H9 (cell line): ENCODE data around the gene DNAH8. TPM values are rescaled to one million over a fixed set of nuclear protein-coding genes. Genes with fewer than 3 reads are reported as not detected.

Source experiments
- DNase-seq: peaks from one replicate; pipeline ENCODE4 v3.0.0-alpha.2; 2017
- H2AFZ ChIP-seq: one replicate; pipeline ENCODE4 v1.6.1; 2013; ENCODE audit warnings: mild to moderate bottlenecking, low read length, control low read depth, moderate library complexity
- H2AK5ac ChIP-seq: 2 replicates; pipeline ENCODE4 v1.6.1; 2013; ENCODE audit warnings: low read length, control low read depth, mixed read lengths; ENCODE audit not compliant: insufficient read length
- H2BK120ac ChIP-seq: one replicate; pipeline ENCODE4 v1.6.1; 2013; ENCODE audit warnings: low read depth, mild to moderate bottlenecking, low read length, control low read depth, inconsistent platforms; ENCODE audit not compliant: poor library complexity, severe bottlenecking
- H2BK12ac ChIP-seq: 2 replicates; pipeline ENCODE4 v1.6.1; 2013; ENCODE audit warnings: low read length, control low read depth, mixed read lengths, low read depth; ENCODE audit not compliant: insufficient read length
- H2BK15ac ChIP-seq: 2 replicates; pipeline ENCODE4 v1.6.1; 2013; ENCODE audit warnings: low read depth, low read length, control low read depth
- H2BK20ac ChIP-seq: one replicate; pipeline ENCODE4 v1.6.1; 2013; ENCODE audit warnings: low read depth, mild to moderate bottlenecking, low read length, control low read depth, inconsistent platforms; ENCODE audit not compliant: poor library complexity, severe bottlenecking
- H2BK5ac ChIP-seq: 2 replicates; pipeline ENCODE4 v1.6.1; 2013; ENCODE audit warnings: low read length, control low read depth, mixed read lengths; ENCODE audit not compliant: insufficient read length
- H3K14ac ChIP-seq: 2 replicates; pipeline ENCODE4 v1.6.1; 2013; ENCODE audit warnings: low read length, control low read depth; ENCODE audit not compliant: insufficient read depth
- H3K18ac ChIP-seq: 2 replicates; pipeline ENCODE4 v1.6.1; 2013; ENCODE audit warnings: low read depth, mild to moderate bottlenecking, mixed read lengths, low read length, control low read depth; ENCODE audit not compliant: insufficient read length
- H3K23ac ChIP-seq: 2 replicates; pipeline ENCODE4 v1.6.1; 2013; ENCODE audit warnings: low read length, control low read depth, mixed read lengths, low read depth; ENCODE audit not compliant: insufficient read length
- H3K23me2 ChIP-seq: 2 replicates; pipeline ENCODE4 v1.6.1; 2013; ENCODE audit warnings: low read depth, mild to moderate bottlenecking, mixed read lengths, low read length, control low read depth; ENCODE audit not compliant: insufficient read length, poor library complexity, severe bottlenecking
- H3K27ac ChIP-seq: 2 replicates; pipeline ENCODE4 v1.5.1; 2013; ENCODE audit warnings: low read length, control low read depth, mixed read lengths, low read depth; ENCODE audit not compliant: insufficient read length
- H3K27me3 ChIP-seq: 2 replicates; pipeline ENCODE4 v1.6.1; 2013; ENCODE audit warnings: low read length, control low read depth, inconsistent platforms; ENCODE audit not compliant: insufficient read depth
- H3K4ac ChIP-seq: 2 replicates; pipeline ENCODE4 v1.6.1; 2013; ENCODE audit warnings: low read depth, mild to moderate bottlenecking, control low read depth, inconsistent platforms, low read length, moderate library complexity
- H3K4me1 ChIP-seq: 2 replicates; pipeline ENCODE4 v1.6.1; 2013; ENCODE audit warnings: low read length, control low read depth, inconsistent platforms; ENCODE audit not compliant: insufficient read depth
- H3K4me2 ChIP-seq: 2 replicates; pipeline ENCODE4 v1.6.1; 2013; ENCODE audit warnings: low read length, control low read depth, mixed read lengths; ENCODE audit not compliant: insufficient read length, insufficient read depth
- H3K56ac ChIP-seq: 2 replicates; pipeline ENCODE4 v1.6.1; 2013; ENCODE audit warnings: low read depth, mild to moderate bottlenecking, mixed read lengths, low read length, control low read depth; ENCODE audit not compliant: insufficient read length
- H3K79me1 ChIP-seq: 2 replicates; pipeline ENCODE4 v1.6.1; 2013; ENCODE audit warnings: low read depth, mild to moderate bottlenecking, moderate library complexity, low read length, control low read depth, inconsistent platforms; ENCODE audit not compliant: insufficient read depth, poor library complexity, severe bottlenecking
- H3K79me2 ChIP-seq: 2 replicates; pipeline ENCODE4 v1.6.1; 2013; ENCODE audit warnings: low read length, control low read depth, inconsistent platforms; ENCODE audit not compliant: insufficient read depth
- H3K9ac ChIP-seq: 2 replicates; pipeline ENCODE4 v1.6.1; 2013; ENCODE audit warnings: low read length, control low read depth, mixed read lengths; ENCODE audit not compliant: insufficient read length; ENCODE audit errors: extremely low read depth
- H3K9me3 ChIP-seq: one replicate; pipeline ENCODE4 v1.6.1; 2013; ENCODE audit warnings: low read depth, low read length, inconsistent platforms; ENCODE audit not compliant: control insufficient read depth
- H3T11ph ChIP-seq: one replicate; pipeline ENCODE4 v1.6.1; 2013; ENCODE audit warnings: mild to moderate bottlenecking, low read length, control low read depth, inconsistent platforms
- H4K20me1 ChIP-seq: one replicate; pipeline ENCODE4 v1.6.1; 2013; ENCODE audit not compliant: control insufficient read depth, insufficient read length, insufficient read depth
- H4K5ac ChIP-seq: 2 replicates; pipeline ENCODE4 v1.6.1; 2013; ENCODE audit warnings: low read depth, mild to moderate bottlenecking, mixed read lengths, low read length, control low read depth; ENCODE audit not compliant: insufficient read length
- H4K8ac ChIP-seq: replicated peaks from 2 replicates; pipeline ENCODE4 v1.6.1; 2013; ENCODE audit warnings: low read length, control low read depth, mixed read lengths, low read depth; ENCODE audit not compliant: insufficient read length
- H4K91ac ChIP-seq: 2 replicates; pipeline ENCODE4 v1.6.1; 2013; ENCODE audit warnings: low read depth, mild to moderate bottlenecking, moderate library complexity, mixed read lengths, low read length, control low read depth; ENCODE audit not compliant: insufficient read length
- H3K27ac Mint-ChIP-seq, 3 experiments: 2 replicates in 2 of 3; 3 replicates in 1 of 3; pipeline ENCODE4 v1.8.0; 2020 to 2021; ENCODE audit warnings: mixed read lengths in 3 of 3, mild to moderate bottlenecking in 1 of 3, moderate library complexity in 1 of 3
- H3K27me3 Mint-ChIP-seq: 2 replicates; pipeline ENCODE4 v1.8.0; 2021; ENCODE audit warnings: low read depth, mild to moderate bottlenecking, moderate library complexity, mixed read lengths
- H3K36me3 Mint-ChIP-seq, 3 experiments: 2 replicates in 2 of 3; 3 replicates in 1 of 3; pipeline ENCODE4 v1.8.0; 2020 to 2021; ENCODE audit warnings: low read depth in 3 of 3, mixed read lengths in 3 of 3; ENCODE audit not compliant: insufficient read depth in 1 of 3
- H3K4me1 Mint-ChIP-seq, 2 experiments: 2 replicates each; pipeline ENCODE4 v1.8.0; 2020; ENCODE audit warnings: mixed read lengths in 2 of 2
- H3K4me3 Mint-ChIP-seq, 2 experiments: 2 replicates in 1 of 2; 3 replicates in 1 of 2; pipeline ENCODE4 v1.8.0; 2020 to 2021; ENCODE audit warnings: mild to moderate bottlenecking in 2 of 2, mixed read lengths in 2 of 2, moderate library complexity in 1 of 2
- H3K9me3 Mint-ChIP-seq, 2 experiments: 2 replicates in 1 of 2; 3 replicates in 1 of 2; pipeline ENCODE4 v1.8.0; 2020; ENCODE audit warnings: mild to moderate bottlenecking in 2 of 2, mixed read lengths in 2 of 2, moderate library complexity in 1 of 2
- WGBS: extraction: QIAGEN DNeasy Blood & Tissue Kit; methylation state at CpG from one replicate; pipeline ENCODE4 v1.1.7; 2013; ENCODE audit warnings: missing lambda C conversion rate, low lambda C conversion rate, mixed read lengths; ENCODE audit not compliant: insufficient read length; ENCODE audit errors: extremely low coverage; 5-methylcytosine and 5-hydroxymethylcytosine counted together
- total RNA-seq: library from RNA; stranded (reverse); gene quantifications from 2 replicates; pipeline ENCODE4 v1.2.1, GENCODE V29; 2021
- TF ChIP-seq, protein P1 (sequence below): fragments of 200-600 bp; sonication (generic); conservative IDR thresholded peaks from 3 replicates; pipeline ENCODE4 v1.8.0; 2021; ENCODE audit warnings: antibody characterized with exemption, mild to moderate bottlenecking

DNAH8 gene
- total RNA-seq, 1 experiment from 2014 or later, result not detected

GRCh38 chr6:39057251-39058155 is 342.4 kb downstream of the DNAH8 start:
- H2AFZ ChIP-seq, result no peak overlapping the region

More at GRCh38 chr6:39057251-39058155, 342.4 kb downstream of the DNAH8 start:
- no CpG with 5 or more reads among the region's 17 CpGs for WGBS
- no peak overlapping the region for H3K14ac ChIP-seq
- H3K36me3 Mint-ChIP-seq, result peaks cover 0 to 7% (median 3%) of the 10 kb centered on the region in 3 experiments; a peak in 4 of 7 replicates
- no peak overlapping the region for H2AK5ac ChIP-seq
- no peaks in the 10 kb centered on the region for H3K4me1 ChIP-seq
- no peak overlapping the region for H3K18ac ChIP-seq
- no peak overlapping the region for H3K4me3 Mint-ChIP-seq
- H3K4ac ChIP-seq, result no peak overlapping the region
- no peak overlapping the region for H3T11ph ChIP-seq
- no peaks in the 10 kb centered on the region for H3K9me3 ChIP-seq
- H3K27me3 ChIP-seq, result no peaks in the 10 kb centered on the region
- H3K9ac ChIP-seq, result no peak overlapping the region
- H3K27ac Mint-ChIP-seq, result no peak overlapping the region
- no peaks in the 10 kb centered on the region for H3K9me3 Mint-ChIP-seq
- no peak overlapping the region for H2BK12ac ChIP-seq
- no peak overlapping the region for H2BK5ac ChIP-seq
- H4K8ac ChIP-seq, result no peak overlapping the region
- no peak for DNase-seq
- H3K4me1 Mint-ChIP-seq, result peaks cover 16 to 20% of the 10 kb centered on the region in 2 experiments
- H3K23ac ChIP-seq, result no peak overlapping the region
- H4K5ac ChIP-seq, result no peak overlapping the region
- peaks cover 16% of the 10 kb centered on the region for H3K27me3 Mint-ChIP-seq
- H3K79me1 ChIP-seq, result no peaks in the 10 kb centered on the region
- H2BK120ac ChIP-seq, result no peak overlapping the region
- H3K79me2 ChIP-seq, result no peaks in the 10 kb centered on the region
- H3K4me2 ChIP-seq, result no peak overlapping the region
- H3K27ac ChIP-seq, result no peak overlapping the region
- peaks cover 2% of the 10 kb centered on the region for H3K23me2 ChIP-seq
- peaks cover 3% of the 10 kb centered on the region for H4K20me1 ChIP-seq
- TF ChIP-seq, protein P1, sequence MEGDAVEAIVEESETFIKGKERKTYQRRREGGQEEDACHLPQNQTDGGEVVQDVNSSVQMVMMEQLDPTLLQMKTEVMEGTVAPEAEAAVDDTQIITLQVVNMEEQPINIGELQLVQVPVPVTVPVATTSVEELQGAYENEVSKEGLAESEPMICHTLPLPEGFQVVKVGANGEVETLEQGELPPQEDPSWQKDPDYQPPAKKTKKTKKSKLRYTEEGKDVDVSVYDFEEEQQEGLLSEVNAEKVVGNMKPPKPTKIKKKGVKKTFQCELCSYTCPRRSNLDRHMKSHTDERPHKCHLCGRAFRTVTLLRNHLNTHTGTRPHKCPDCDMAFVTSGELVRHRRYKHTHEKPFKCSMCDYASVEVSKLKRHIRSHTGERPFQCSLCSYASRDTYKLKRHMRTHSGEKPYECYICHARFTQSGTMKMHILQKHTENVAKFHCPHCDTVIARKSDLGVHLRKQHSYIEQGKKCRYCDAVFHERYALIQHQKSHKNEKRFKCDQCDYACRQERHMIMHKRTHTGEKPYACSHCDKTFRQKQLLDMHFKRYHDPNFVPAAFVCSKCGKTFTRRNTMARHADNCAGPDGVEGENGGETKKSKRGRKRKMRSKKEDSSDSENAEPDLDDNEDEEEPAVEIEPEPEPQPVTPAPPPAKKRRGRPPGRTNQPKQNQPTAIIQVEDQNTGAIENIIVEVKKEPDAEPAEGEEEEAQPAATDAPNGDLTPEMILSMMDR, result no peak
- H2BK15ac ChIP-seq, result no peak overlapping the region
- H2BK20ac ChIP-seq, result no peak overlapping the region
- H4K91ac ChIP-seq, result no peak overlapping the region
- H3K56ac ChIP-seq, result no peak overlapping the region
